HUES64 (cell line): ENCODE data around the gene MAML3.

ENCODE experiments used
- H3K27ac ChIP-seq: 2 replicates; pipeline ENCODE4 v1.7.0; 2013; ENCODE audit warnings: low read depth, low read length, inconsistent platforms
- H3K27me3 ChIP-seq: 2 replicates; pipeline ENCODE4 v1.6.1; 2013; ENCODE audit warnings: mild to moderate bottlenecking, low read length; ENCODE audit not compliant: insufficient read depth
- H3K36me3 ChIP-seq: 2 replicates; pipeline ENCODE4 v1.6.1; 2013; ENCODE audit warnings: mild to moderate bottlenecking, low read length; ENCODE audit not compliant: insufficient read depth
- H3K4me1 ChIP-seq: 2 replicates; pipeline ENCODE4 v1.6.1; 2013; ENCODE audit warnings: mild to moderate bottlenecking, low read length, moderate library complexity; ENCODE audit not compliant: insufficient read depth
- H3K4me3 ChIP-seq: 2 replicates; pipeline ENCODE4 v1.5.1; 2013; ENCODE audit warnings: mild to moderate bottlenecking, low read length, moderate library complexity
- H3K9ac ChIP-seq: 2 replicates; pipeline ENCODE4 v1.6.1; 2013; ENCODE audit warnings: mild to moderate bottlenecking, low read depth, low read length
- H3K9me3 ChIP-seq: 2 replicates; pipeline ENCODE4 v1.6.1; 2013; ENCODE audit warnings: low read depth, low read length; ENCODE audit not compliant: insufficient read depth
- WGBS: fragments of 150-250, 120-280 bp; methylation state at CpG from one replicate; pipeline ENCODE4 v1.1.7; 2013; ENCODE audit warnings: missing lambda C conversion rate; 5-methylcytosine and 5-hydroxymethylcytosine counted together

MAML3 gene

GRCh38 chr4:139986689-139987501, 167.1 kb downstream of the MAML3 start:
- Histone ChIP-seq H3K9ac (no peak overlapping the region), H3K27me3 (peaks cover 6% of the 10 kb centered on the region; the same call in 1 of the 2 replicates), H3K4me3 (no peak overlapping the region), H3K4me1 (peaks cover 13% of the 10 kb centered on the region), H3K27ac (no peak overlapping the region), H3K36me3 (no peaks in the 10 kb centered on the region), H3K9me3 (no peaks in the 10 kb centered on the region)
- 93% methylated on average over 13 of the region's 13 CpGs for WGBS

- no peaks in the 10 kb centered on the region for H3K36me3 ChIP-seq
- no peak overlapping the region for H3K4me3 ChIP-seq
- H3K27ac ChIP-seq = no peak overlapping the region
- H3K9me3 ChIP-seq = no peaks in the 10 kb centered on the region
- H3K9ac ChIP-seq = no peak overlapping the region
- peaks cover 12% of the 10 kb centered on the region; the same call in 1 of the 2 replicates for H3K27me3 ChIP-seq
- H3K4me1 ChIP-seq = peaks cover 13% of the 10 kb centered on the region
- WGBS = 89% methylated on average over 5 of the region's 5 CpGs
Observed at GRCh38 chr4:139986106-139986505, 167.9 kb downstream of the MAML3 start.

- H3K4me1 ChIP-seq = peaks cover 13% of the 10 kb centered on the region
- H3K4me3 ChIP-seq = no peak overlapping the region
- H3K27ac ChIP-seq = no peak overlapping the region
- no peaks in the 10 kb centered on the region for H3K9me3 ChIP-seq
- no peak overlapping the region for H3K9ac ChIP-seq
- peaks cover 18% of the 10 kb centered on the region; the same call in 1 of the 2 replicates for H3K27me3 ChIP-seq
- no peaks in the 10 kb centered on the region for H3K36me3 ChIP-seq
Observed at GRCh38 chr4:139985401-139985800, 168.6 kb downstream of the MAML3 start.

GRCh38 chr4:139984471-139984870, 169.5 kb downstream of the MAML3 start:
- Histone ChIP-seq H3K4me1 (peaks cover 12% of the 10 kb centered on the region), H3K36me3 (no peaks in the 10 kb centered on the region), H3K4me3 (no peak overlapping the region), H3K9me3 (no peaks in the 10 kb centered on the region), H3K27ac (no peak overlapping the region), H3K27me3 (peaks cover 18% of the 10 kb centered on the region; the same call in 1 of the 2 replicates), H3K9ac (no peak overlapping the region)
- WGBS = 100% methylated on average over 1 of the region's 1 CpG

GRCh38 chr4:139978692-139979091, 175.3 kb downstream of the MAML3 start:
- H3K4me1 ChIP-seq = no peaks in the 10 kb centered on the region
- H3K27me3 ChIP-seq = peaks cover 73% of the 10 kb centered on the region
- 100% methylated on average over 1 of the region's 2 CpGs for WGBS

GRCh38 chr4:139977838-139978609, 176.0 kb downstream of the MAML3 start:
- 89% methylated on average over 3 of the region's 3 CpGs for WGBS
- no peak overlapping the region for H3K27ac ChIP-seq
- no peaks in the 10 kb centered on the region for H3K36me3 ChIP-seq
- no peaks in the 10 kb centered on the region for H3K9me3 ChIP-seq
- no peak overlapping the region for H3K9ac ChIP-seq
- peaks cover 5% of the 10 kb centered on the region; the same call in 1 of the 2 replicates for H3K4me1 ChIP-seq
- peaks cover 80% of the 10 kb centered on the region for H3K27me3 ChIP-seq
- no peak overlapping the region for H3K4me3 ChIP-seq

More at GRCh38 chr4:139978692-139979091, 175.3 kb downstream of the MAML3 start:
- Histone ChIP-seq H3K9ac (no peak overlapping the region), H3K36me3 (no peaks in the 10 kb centered on the region), H3K9me3 (no peaks in the 10 kb centered on the region), H3K4me3 (no peak overlapping the region), H3K27ac (no peak overlapping the region)

GRCh38 chr4:139975830-139976272, 178.1 kb downstream of the MAML3 start:
- H3K27ac ChIP-seq = no peak overlapping the region
- no peaks in the 10 kb centered on the region for H3K9me3 ChIP-seq
- WGBS = 70% methylated on average over 1 of the region's 1 CpG
- H3K4me1 ChIP-seq = peaks cover 5% of the 10 kb centered on the region; the same call in 1 of the 2 replicates
- H3K36me3 ChIP-seq = no peaks in the 10 kb centered on the region
- H3K27me3 ChIP-seq = peaks cover 90% of the 10 kb centered on the region
- no peak overlapping the region for H3K9ac ChIP-seq
- H3K4me3 ChIP-seq = no peak overlapping the region

- Histone ChIP-seq H3K9me3 (no peaks in the 10 kb centered on the region), H3K27me3 (peaks cover 100% of the 10 kb centered on the region), H3K36me3 (no peaks in the 10 kb centered on the region), H3K4me3 (no peak overlapping the region), H3K27ac (no peak overlapping the region), H3K4me1 (peaks cover 5% of the 10 kb centered on the region; the same call in 1 of the 2 replicates), H3K9ac (no peak overlapping the region)
Observed at GRCh38 chr4:139973616-139974015, 180.4 kb downstream of the MAML3 start.

- WGBS = 21% methylated on average over 3 of the region's 3 CpGs
- Histone ChIP-seq H3K27ac (no peak overlapping the region), H3K9ac (no peak overlapping the region), H3K27me3 (peaks cover 99% of the 10 kb centered on the region), H3K36me3 (no peaks in the 10 kb centered on the region), H3K4me3 (no peak overlapping the region), H3K4me1 (peaks cover 5% of the 10 kb centered on the region; the same call in 1 of the 2 replicates), H3K9me3 (no peaks in the 10 kb centered on the region)
Observed at GRCh38 chr4:139973015-139973414, 181.0 kb downstream of the MAML3 start.

GRCh38 chr4:139972305-139972704, 181.7 kb downstream of the MAML3 start:
- H3K4me1 ChIP-seq = peaks cover 5% of the 10 kb centered on the region; the same call in 1 of the 2 replicates
- no peak overlapping the region for H3K4me3 ChIP-seq
- no peaks in the 10 kb centered on the region for H3K36me3 ChIP-seq
- H3K9ac ChIP-seq = no peak overlapping the region
- H3K27me3 ChIP-seq = peaks cover 95% of the 10 kb centered on the region
- H3K27ac ChIP-seq = no peak overlapping the region
- H3K9me3 ChIP-seq = no peaks in the 10 kb centered on the region

- peaks cover 95% of the 10 kb centered on the region for H3K27me3 ChIP-seq
- no peak overlapping the region for H3K9ac ChIP-seq
- H3K27ac ChIP-seq = no peak overlapping the region
- peaks cover 5% of the 10 kb centered on the region; the same call in 1 of the 2 replicates for H3K4me1 ChIP-seq
- H3K9me3 ChIP-seq = no peaks in the 10 kb centered on the region
- H3K36me3 ChIP-seq = no peaks in the 10 kb centered on the region
- WGBS = 86% methylated on average over 1 of the region's 1 CpG
- H3K4me3 ChIP-seq = no peak overlapping the region
Observed at GRCh38 chr4:139971111-139971510, 182.9 kb downstream of the MAML3 start.
